HEK293T (cell line): Measurements from ENCODE around the gene DNAAF9.

Experiments used
- CTCF ChIA-PET: fragments of 350-600 bp; formaldehyde crosslinking; extraction: SDS; loops from one replicate; lab custom pipeline; 2021; ENCODE audit warnings: antibody characterized with exemption, inconsistent platforms; lab: Yijun Ruan, JAX
- POLR2A ChIA-PET: fragments of 350-600 bp; formaldehyde crosslinking; extraction: SDS; loops from one replicate; lab custom pipeline; 2020; ENCODE audit warnings: antibody characterized with exemption, inconsistent platforms; lab: Yijun Ruan, JAX
- DNase-seq: peaks from one replicate; pipeline ENCODE4 v3.0.0; 2012; ENCODE audit warnings: mixed read lengths; ENCODE audit errors: extremely low spot score
- CTBP1 ChIP-seq: fragments of 450-650 bp; IDR thresholded peaks from 2 replicates; pipeline ENCODE4 v1.6.1; 2016; ENCODE audit warnings: borderline replicate concordance
- ELF4 ChIP-seq: fragments of 450-650 bp; IDR thresholded peaks from 2 replicates; pipeline ENCODE4 v1.6.1; 2017; ENCODE audit warnings: antibody characterized with exemption
- FOXA1 ChIP-seq: fragments of 450-650 bp; IDR thresholded peaks from 2 replicates; pipeline ENCODE4 v1.6.1; 2016; ENCODE audit warnings: mild to moderate bottlenecking
- FOXK2 ChIP-seq: fragments of 450-650 bp; IDR thresholded peaks from 2 replicates; pipeline ENCODE4 v1.6.1; 2016; ENCODE audit warnings: mild to moderate bottlenecking
- FOXM1 ChIP-seq: fragments of 450-650 bp; IDR thresholded peaks from 2 replicates; pipeline ENCODE4 v1.6.1; 2017; ENCODE audit warnings: mild to moderate bottlenecking, borderline replicate concordance
- L3MBTL2 ChIP-seq: fragments of 450-650 bp; conservative IDR thresholded peaks from 2 replicates; pipeline ENCODE4 v1.6.1; 2016; ENCODE audit warnings: mild to moderate bottlenecking
- SP1 ChIP-seq: fragments of 450-650 bp; IDR thresholded peaks from 2 replicates; pipeline ENCODE4 v1.6.1; 2017
- SUZ12 ChIP-seq: fragments of 450-650 bp; IDR thresholded peaks from 2 replicates; pipeline ENCODE4 v1.6.1; 2016; ENCODE audit warnings: mild to moderate bottlenecking
- TARDBP ChIP-seq: fragments of 450-650 bp; IDR thresholded peaks from 2 replicates; pipeline ENCODE4 v1.6.1; 2016
- ZNF384 ChIP-seq: fragments of 450-650 bp; IDR thresholded peaks from 2 replicates; pipeline ENCODE4 v1.6.1; 2016
- TF ChIP-seq, protein P1 (sequence below): fragments of 450-650 bp; IDR thresholded peaks from 2 replicates; pipeline ENCODE4 v1.6.1; 2016

Gene DNAAF9

DNA sequence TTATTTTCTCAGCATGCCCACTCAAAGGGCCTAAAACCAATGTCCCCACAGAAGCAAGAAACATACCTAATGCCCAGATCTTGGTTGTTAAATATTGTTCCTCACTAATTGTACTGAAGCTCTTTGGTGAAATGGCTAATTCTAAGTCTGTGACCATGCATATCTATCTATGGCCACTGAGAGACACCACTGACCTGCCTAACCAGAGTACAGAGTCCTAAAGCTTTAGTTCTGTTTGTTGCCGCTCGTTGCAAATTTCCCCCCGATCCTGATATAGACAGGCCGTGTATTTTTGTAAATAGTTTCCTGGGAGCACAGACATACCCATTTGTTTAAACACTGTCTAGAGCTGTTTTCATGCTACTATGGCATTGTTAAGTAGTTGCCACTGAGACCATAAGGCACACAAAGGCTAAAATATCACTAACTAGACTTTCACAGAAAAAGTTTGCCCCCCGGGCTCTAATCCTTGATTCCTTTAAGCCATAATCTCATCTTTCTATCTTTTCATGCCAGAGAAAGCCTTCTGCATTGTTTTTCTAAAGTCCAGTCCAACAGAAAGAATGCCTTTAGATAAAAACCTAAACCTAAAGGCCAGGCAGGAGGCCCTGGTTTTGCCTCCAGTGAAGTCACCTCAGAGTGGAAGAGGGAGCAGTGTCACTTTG is 48.7 kb downstream of the DNAAF9 start:
- no peak for DNase-seq
- ChIA-PET POLR2A (interaction anchor here (0.7 kb wide), 1 partner anchor 64 kb away, joined by 3 read pairs; no protein-coding TSS in a partner anchor), CTCF (no interaction called here)
- TF ChIP-seq L3MBTL2 (no peak), FOXA1 (no peak), TARDBP (no peak), ZNF384 (no peak), CTBP1 (no peak), SUZ12 (no peak), ELF4 (no peak), SP1 (no peak), FOXM1 (no peak), FOXK2 (no peak)
- TF ChIP-seq, protein P1, sequence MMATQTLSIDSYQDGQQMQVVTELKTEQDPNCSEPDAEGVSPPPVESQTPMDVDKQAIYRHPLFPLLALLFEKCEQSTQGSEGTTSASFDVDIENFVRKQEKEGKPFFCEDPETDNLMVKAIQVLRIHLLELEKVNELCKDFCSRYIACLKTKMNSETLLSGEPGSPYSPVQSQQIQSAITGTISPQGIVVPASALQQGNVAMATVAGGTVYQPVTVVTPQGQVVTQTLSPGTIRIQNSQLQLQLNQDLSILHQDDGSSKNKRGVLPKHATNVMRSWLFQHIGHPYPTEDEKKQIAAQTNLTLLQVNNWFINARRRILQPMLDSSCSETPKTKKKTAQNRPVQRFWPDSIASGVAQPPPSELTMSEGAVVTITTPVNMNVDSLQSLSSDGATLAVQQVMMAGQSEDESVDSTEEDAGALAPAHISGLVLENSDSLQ, result no peak
